Astrocyte (in vitro differentiated cells and primary cell): ENCODE data around the gene TTL. TPM values are rescaled to one million over a fixed set of nuclear protein-coding genes. Genes with fewer than 3 reads are reported as not detected.

Experiments
- DNase-seq: peaks from one replicate; pipeline ENCODE4 v3.0.0-alpha.2; 2010; ENCODE audit warnings: low read depth
- FAIRE-seq: peaks from 2 replicates; lab custom pipeline; 2011; peaks lifted over from hg19 to GRCh38; lab: Jason Lieb, UNC
- H2AFZ ChIP-seq: 2 replicates; pipeline ENCODE4 v1.6.0; 2012; ENCODE audit warnings: low read depth, low read length, inconsistent platforms
- H3K27ac ChIP-seq: 2 replicates; pipeline ENCODE4 v1.5.1; 2011; ENCODE audit warnings: low read depth, low read length, inconsistent platforms
- H3K27me3 ChIP-seq: 2 replicates; pipeline ENCODE4 v1.6.0; 2011; ENCODE audit warnings: low read length, inconsistent platforms; ENCODE audit not compliant: insufficient read depth
- H3K36me3 ChIP-seq: 2 replicates; pipeline ENCODE4 v1.5.1; 2011; ENCODE audit warnings: low read length, inconsistent platforms; ENCODE audit not compliant: insufficient read depth
- H3K4me1 ChIP-seq: 2 replicates; pipeline ENCODE4 v1.5.1; 2011; ENCODE audit warnings: low read length, inconsistent platforms; ENCODE audit not compliant: insufficient read depth
- H3K4me2 ChIP-seq: 2 replicates; pipeline ENCODE4 v1.6.0; 2012; ENCODE audit warnings: low read length, inconsistent platforms
- H3K4me3 ChIP-seq: 2 replicates; pipeline ENCODE4 v1.5.1; 2011; ENCODE audit warnings: low read depth, mild to moderate bottlenecking, low read length, inconsistent platforms; ENCODE audit not compliant: insufficient read depth
- H3K79me2 ChIP-seq: 2 replicates; pipeline ENCODE4 v1.6.0; 2012; ENCODE audit warnings: mild to moderate bottlenecking, low read length, inconsistent platforms; ENCODE audit not compliant: insufficient read depth
- H3K9ac ChIP-seq: 2 replicates; pipeline ENCODE4 v1.6.0; 2012; ENCODE audit warnings: mild to moderate bottlenecking, low read length, inconsistent platforms
- H3K9me3 ChIP-seq: 2 replicates; pipeline ENCODE4 v1.5.1; 2012; ENCODE audit warnings: low read depth, mild to moderate bottlenecking, low read length, inconsistent platforms; ENCODE audit not compliant: insufficient read depth
- H4K20me1 ChIP-seq: 2 replicates; pipeline ENCODE4 v1.6.0; 2012; ENCODE audit warnings: low read length, inconsistent platforms; ENCODE audit not compliant: insufficient read depth
- H3K27ac Mint-ChIP-seq: one replicate; pipeline ENCODE4 v1.8.0; 2021; ENCODE audit warnings: mild to moderate bottlenecking, mixed read lengths; ENCODE audit not compliant: unreplicated experiment
- H3K27me3 Mint-ChIP-seq: one replicate; pipeline ENCODE4 v1.8.0; 2021; ENCODE audit warnings: low read depth, mixed read lengths; ENCODE audit not compliant: unreplicated experiment
- H3K36me3 Mint-ChIP-seq: one replicate; pipeline ENCODE4 v1.8.0; 2021; ENCODE audit warnings: low read depth, mixed read lengths; ENCODE audit not compliant: unreplicated experiment
- H3K4me1 Mint-ChIP-seq: one replicate; pipeline ENCODE4 v1.8.0; 2021; ENCODE audit warnings: low read depth, mixed read lengths; ENCODE audit not compliant: unreplicated experiment
- H3K4me3 Mint-ChIP-seq: one replicate; pipeline ENCODE4 v1.8.0; 2021; ENCODE audit warnings: mild to moderate bottlenecking, moderate library complexity, mixed read lengths; ENCODE audit not compliant: unreplicated experiment
- H3K9me3 Mint-ChIP-seq: one replicate; pipeline ENCODE4 v1.8.0; 2021; ENCODE audit warnings: mild to moderate bottlenecking, mixed read lengths; ENCODE audit not compliant: unreplicated experiment
- CTCF ChIP-seq: IDR thresholded peaks from 2 replicates; pipeline ENCODE4 v1.5.1; 2011; ENCODE audit warnings: low read depth, mild to moderate bottlenecking, inconsistent platforms, low read length, moderate library complexity; ENCODE audit not compliant: insufficient read depth
- EZH2 ChIP-seq: IDR thresholded peaks from 2 replicates; pipeline ENCODE4 v1.6.1; 2012; ENCODE audit warnings: mild to moderate bottlenecking, low read length, inconsistent platforms; ENCODE audit not compliant: insufficient read depth
- total RNA-seq: library from RNA; stranded (reverse); gene quantifications from 2 replicates; pipeline ENCODE4 v1.2.1, GENCODE V29; 2021

Gene TTL
- total RNA-seq, 1 donor from 2014 or later, result 58.1 TPM

GRCh38 chr2:112465382-112465781 lies 16.6 kb upstream of the TTL start:
- DNase-seq (no peak), FAIRE-seq (no peak)
- H3K4me1 Mint-ChIP-seq, result no peaks in the 10 kb centered on the region
- H3K79me2 ChIP-seq, result no peaks in the 10 kb centered on the region
- H3K9ac ChIP-seq, result no peak overlapping the region
- H3K27ac Mint-ChIP-seq, result no peak overlapping the region
- H3K9me3 Mint-ChIP-seq, result peaks cover 3% of the 10 kb centered on the region
- H3K4me3 ChIP-seq, result no peak overlapping the region
- no peak overlapping the region for H3K4me3 Mint-ChIP-seq
- H3K36me3 Mint-ChIP-seq, result no peaks in the 10 kb centered on the region
- H3K27me3 ChIP-seq, result peaks cover 2% of the 10 kb centered on the region
- H3K27me3 Mint-ChIP-seq, result peaks cover 6% of the 10 kb centered on the region
- no peaks in the 10 kb centered on the region for H4K20me1 ChIP-seq
- no peaks in the 10 kb centered on the region for H3K9me3 ChIP-seq
- H2AFZ ChIP-seq, result no peak overlapping the region
- no peaks in the 10 kb centered on the region for H3K4me1 ChIP-seq
- no peak for TF ChIP-seq EZH2
- TF ChIP-seq CTCF, result no peak
- H3K27ac ChIP-seq, result no peak overlapping the region
- H3K4me2 ChIP-seq, result no peak overlapping the region
- H3K36me3 ChIP-seq, result no peaks in the 10 kb centered on the region

GRCh38 chr2:112472547-112473263 lies 9.3 kb upstream of the TTL start:
- Mint-ChIP-seq H3K4me1 (no peaks in the 10 kb centered on the region), H3K4me3 (no peak overlapping the region), H3K36me3 (no peaks in the 10 kb centered on the region), H3K9me3 (peaks cover 3% of the 10 kb centered on the region), H3K27ac (no peak overlapping the region), H3K27me3 (peaks cover 8% of the 10 kb centered on the region)
- Histone ChIP-seq H3K27ac (no peak overlapping the region), H2AFZ (no peak overlapping the region), H3K4me2 (no peak overlapping the region), H3K4me3 (no peak overlapping the region), H3K4me1 (no peaks in the 10 kb centered on the region), H4K20me1 (no peaks in the 10 kb centered on the region), H3K9me3 (no peaks in the 10 kb centered on the region), H3K9ac (no peak overlapping the region), H3K79me2 (no peaks in the 10 kb centered on the region), H3K27me3 (no peaks in the 10 kb centered on the region), H3K36me3 (no peaks in the 10 kb centered on the region)
- FAIRE-seq, result no peak
- DNase-seq, result no peak
- no peak for TF ChIP-seq EZH2
- no peak for TF ChIP-seq CTCF

- Histone ChIP-seq H3K9ac (no peak overlapping the region), H3K4me3 (no peak overlapping the region), H3K4me2 (no peak overlapping the region), H3K9me3 (no peaks in the 10 kb centered on the region), H3K27ac (no peak overlapping the region), H3K36me3 (no peaks in the 10 kb centered on the region), H3K79me2 (no peaks in the 10 kb centered on the region), H3K4me1 (no peaks in the 10 kb centered on the region), H4K20me1 (no peaks in the 10 kb centered on the region), H2AFZ (no peak overlapping the region), H3K27me3 (no peaks in the 10 kb centered on the region)
- TF ChIP-seq EZH2 (no peak), CTCF (no peak)
- peak; percentile 55 for DNase-seq
- Mint-ChIP-seq H3K4me3 (no peak overlapping the region), H3K27ac (no peak overlapping the region), H3K9me3 (no peaks in the 10 kb centered on the region), H3K4me1 (no peaks in the 10 kb centered on the region), H3K36me3 (no peaks in the 10 kb centered on the region), H3K27me3 (peaks cover 4% of the 10 kb centered on the region)
- FAIRE-seq, result no peak
Measured at GRCh38 chr2:112474844-112475486, 7.0 kb upstream of the TTL start.
